Aorta (tissue), 5 donors: ENCODE results near the gene CCDC117. TPM values are rescaled to one million over a fixed set of nuclear protein-coding genes. Genes with fewer than 3 reads are reported as not detected.
A peak's percentile ranks its signal among the peaks of the same experiment; 100 is the strongest.
"Not testable (repeated sequence)": the region's sequence is repeated elsewhere in the genome, so short reads cannot be mapped to it uniquely, and the experiment has no call there.

Experiments
- ATAC-seq: fragments of 200-7000 bp; cut with Tn5 transposase; one replicate; pipeline ENCODE4 v1.9.1; 2022; ENCODE audit warnings: moderate library complexity; ENCODE audit not compliant: low FRiP score
- DNase-seq, 2 donors: peaks; one replicate each; pipeline ENCODE4 v3.0.0-alpha.2; 2020
- H3K27ac ChIP-seq, 2 donors: one replicate each; pipeline ENCODE4 v1.5.1; 2013; ENCODE audit warnings: low read length in 2 of 2, mild to moderate bottlenecking in 2 of 2, moderate library complexity in 2 of 2, control low read depth in 1 of 2, inconsistent platforms in 1 of 2, low read depth in 1 of 2
- H3K27me3 ChIP-seq, 2 donors: one replicate each; pipeline ENCODE4 v1.6.1; 2013; ENCODE audit warnings: control low read depth in 1 of 2, low read length in 1 of 2, mild to moderate bottlenecking in 1 of 2, moderate library complexity in 1 of 2; ENCODE audit not compliant: insufficient read depth in 2 of 2, control insufficient read depth in 1 of 2
- H3K36me3 ChIP-seq, 2 donors: one replicate each; pipeline ENCODE4 v1.6.1; 2013; ENCODE audit warnings: control low read depth in 1 of 2, low read length in 1 of 2, mild to moderate bottlenecking in 1 of 2; ENCODE audit not compliant: insufficient read depth in 2 of 2, control insufficient read depth in 1 of 2
- H3K4me1 ChIP-seq, 2 donors: one replicate each; pipeline ENCODE4 v1.6.1; 2013; ENCODE audit warnings: low read length in 2 of 2, control low read depth in 1 of 2, mild to moderate bottlenecking in 1 of 2, moderate library complexity in 1 of 2; ENCODE audit not compliant: insufficient read depth in 2 of 2, control insufficient read depth in 1 of 2
- H3K4me3 ChIP-seq, 2 donors: one replicate each; pipeline ENCODE4 v1.5.1; 2013; ENCODE audit warnings: low read length in 2 of 2, control low read depth in 1 of 2, mild to moderate bottlenecking in 1 of 2
- H3K9me3 ChIP-seq: one replicate; pipeline ENCODE4 v1.6.1; 2013; ENCODE audit warnings: mild to moderate bottlenecking, low read length; ENCODE audit not compliant: control insufficient read depth
- WGBS, 2 donors: extraction: QIAGEN DNeasy Blood & Tissue Kit; methylation state at CpG; one replicate each; pipeline ENCODE4 v1.1.7; 2013; 5-methylcytosine and 5-hydroxymethylcytosine counted together
- intact Hi-C, 2 donors: fragments of 100-400 bp; cut with DNase I; formaldehyde crosslinking; loops; one replicate each; pipeline versions ENCODE4 v1.14.2 to v1.15.0; 2022
- polyA plus RNA-seq, 2 donors: library from polyadenylated mRNA; stranded (reverse); fragments of 200-250 nt; gene quantifications; one replicate each; pipeline ENCODE4 v1.2.3, GENCODE V29; 2013
- total RNA-seq, 2 donors: library from RNA; stranded (reverse); fragmentation: NEBNext Ultra II Directional; extraction: Animal tissue kit (Norgen Biotek cat#: 25700); gene quantifications; one replicate each; pipeline ENCODE4 v1.2.1, GENCODE V29; 2021
- donor health status: healthy with polysubstance abuse.
- donor health status: Bipolar disorder and iron deficiency.
- donor health status: DM: no; HTN: no; CAD: no.
- donor health status: DM: no; HTN: no; CAD: no.
- donor health status: DM: yes; HTN: yes; CAD: no.

CCDC117 gene
- total and polyA plus RNA-seq, 4 donors: 6.7 to 26.9 (median 15.0) TPM

DNA sequence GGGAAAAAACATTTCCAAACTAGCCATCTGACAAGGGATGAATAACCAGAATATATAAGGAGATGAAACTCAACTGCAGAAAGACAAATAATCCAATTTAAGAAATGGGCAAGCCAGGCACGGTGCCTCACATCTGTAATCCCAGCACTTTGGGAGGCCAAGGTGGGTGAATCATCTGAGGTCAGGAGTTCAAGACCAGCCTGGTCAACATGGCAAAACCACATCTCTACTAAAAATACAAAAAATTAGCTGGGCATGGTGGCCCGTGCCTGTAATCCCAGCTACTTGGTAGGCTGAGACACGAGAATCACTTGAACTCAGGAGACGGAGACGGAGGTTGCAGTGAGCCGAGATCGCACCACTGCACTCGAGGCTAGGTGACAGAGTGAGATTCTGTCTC lies 33.6 kb upstream of the CCDC117 start:
- H3K9me3 ChIP-seq, H3K27ac ChIP-seq, ATAC-seq, H3K4me1 ChIP-seq, H3K4me3 ChIP-seq, H3K27me3 ChIP-seq, intact Hi-C loops, H3K36me3 ChIP-seq: not testable (repeated sequence)
- 89% methylated on average over 8 of the region's 8 CpGs for WGBS, 2 donors
- DNase-seq: peak in 1 of 2 donors; percentile 31

DNA sequence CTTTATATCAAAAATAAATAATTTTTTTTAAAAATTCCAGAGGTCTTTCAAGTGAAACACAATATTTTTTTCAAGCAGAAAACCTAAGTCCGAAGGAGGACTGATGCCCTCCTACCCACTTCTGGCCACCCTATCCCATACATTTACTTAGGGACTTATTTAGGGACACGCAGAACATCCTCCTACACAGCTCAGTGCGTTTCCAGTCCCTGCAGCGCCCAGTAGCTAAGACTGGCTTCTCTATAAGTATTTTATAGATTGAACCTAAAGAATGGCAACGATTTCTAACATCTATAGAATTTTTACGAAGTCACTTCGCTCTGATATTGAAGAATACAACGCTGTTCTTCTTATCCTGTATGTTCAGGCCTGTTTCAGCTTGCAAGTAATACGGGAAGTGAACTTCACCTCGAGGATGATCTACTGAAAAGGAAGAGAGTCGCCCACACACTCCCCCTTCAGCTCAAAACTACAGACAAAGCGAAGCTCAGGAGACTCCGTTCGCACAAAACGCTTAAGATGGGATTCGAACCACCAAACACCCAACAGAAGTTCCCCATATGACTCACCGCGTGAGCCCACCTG lies 31.2 kb upstream of the CCDC117 start:
- Histone ChIP-seq H3K27ac (no peak overlapping the region), H3K36me3 (peaks cover 3 to 4% of the 10 kb centered on the region in 2 donors), H3K4me1 (no peaks in the 10 kb centered on the region), H3K27me3 (no peaks in the 10 kb centered on the region), H3K9me3 (no peaks in the 10 kb centered on the region), H3K4me3 (peak overlapping the region in 1 of 2 donors; percentile 50)
- WGBS, 2 donors: 4 to 7% methylated on average over 18 of the region's 18 CpGs
- DNase-seq (peak in 1 of 2 donors; percentile 15), ATAC-seq (no peak)
- intact Hi-C loops: no loop called here

DNA sequence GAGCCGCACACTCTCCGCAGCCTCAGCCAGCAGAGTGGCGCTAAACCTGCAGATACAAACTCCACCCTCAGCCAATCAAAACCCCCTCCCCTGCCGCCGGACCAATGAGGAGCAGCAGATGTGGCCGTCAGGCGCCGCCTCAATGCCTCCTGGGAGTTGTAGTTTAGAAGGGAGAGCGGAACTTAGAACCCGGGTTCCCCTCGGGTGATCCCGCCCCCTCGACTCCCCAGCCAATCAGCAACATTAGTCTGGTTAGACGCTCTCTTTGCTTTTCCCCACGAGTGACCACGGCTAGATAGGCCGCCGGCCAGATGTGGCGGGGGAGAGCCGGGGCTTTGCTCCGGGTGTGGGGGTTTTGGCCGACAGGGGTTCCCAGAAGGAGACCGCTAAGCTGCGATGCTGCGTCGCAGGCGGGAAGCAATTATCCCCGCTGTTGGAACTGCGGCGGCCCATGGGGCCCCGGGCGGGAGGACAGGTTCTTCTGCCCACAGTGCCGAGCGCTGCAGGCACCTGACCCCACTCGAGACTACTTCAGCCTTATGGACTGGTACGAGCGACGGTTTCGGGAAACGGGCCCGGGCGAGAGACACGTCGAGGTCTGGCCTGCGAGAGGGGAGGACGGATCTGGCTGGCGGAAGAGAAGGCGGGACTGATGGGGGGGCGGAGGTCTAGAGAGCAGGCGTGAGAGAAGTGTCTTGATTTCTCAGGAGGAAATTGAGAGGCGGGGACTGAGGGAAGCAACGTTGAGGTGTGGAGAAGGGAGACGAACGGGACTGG lies 30.5 kb upstream of the CCDC117 start, which contains the start of the genes CHEK2 and HSCB:
TSS of gene CHEK2 (minus strand) at position 36 of the 777 bp plus-strand sequence. CDS start 7,099 bp downstream, outside the sequence.
TSS of gene HSCB (plus strand) at position 255 of the 777 bp plus-strand sequence. CDS start at position 312, 57 bp downstream.
- intact Hi-C loops: loop anchor here in 1 of 2 donors (1.0 kb wide), 1 partner anchor 57 kb away; no protein-coding TSS in a partner anchor
- H3K27me3 ChIP-seq: no peaks in the 10 kb centered on the region
- ATAC-seq (peak; percentile 99), DNase-seq (peak; percentile 98 to 99)
- 0% methylated on average over 54 of the region's 54 CpGs for WGBS, 2 donors
- no peaks in the 10 kb centered on the region for H3K4me1 ChIP-seq
- peak within 1 kb of the TSS; percentile 70 to 94 for H3K27ac ChIP-seq
- no peaks in the 10 kb centered on the region for H3K9me3 ChIP-seq
- peak within 1 kb of the TSS; percentile 62 to 64 for H3K4me3 ChIP-seq
- peaks cover 3 to 5% of the 10 kb centered on the region in 2 donors for H3K36me3 ChIP-seq

DNA sequence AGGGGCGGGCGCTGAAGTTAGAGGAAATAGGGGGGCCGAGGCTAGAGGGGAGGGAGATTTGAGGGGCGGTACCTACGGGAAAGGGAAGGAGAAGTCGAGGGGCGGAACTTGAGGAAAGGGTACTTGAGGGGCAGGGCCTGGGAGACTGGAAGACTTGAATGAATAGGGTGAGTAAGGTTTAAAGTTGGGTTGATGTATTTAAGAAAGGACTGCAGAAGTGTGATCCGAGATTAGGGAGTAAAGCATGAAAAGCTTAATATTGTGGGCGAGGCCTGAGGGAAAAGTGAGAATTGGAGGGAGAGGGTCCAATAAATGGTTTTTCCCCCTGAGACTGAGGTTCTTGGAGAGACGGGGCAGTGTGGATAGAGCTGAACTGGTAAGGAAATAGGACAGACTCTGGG lies 29.9 kb upstream of the CCDC117 start:
- Histone ChIP-seq H3K36me3 (peaks cover 3 to 5% of the 10 kb centered on the region in 2 donors), H3K4me1 (no peaks in the 10 kb centered on the region), H3K4me3 (peak overlapping the region; percentile 30 to 49), H3K9me3 (no peaks in the 10 kb centered on the region), H3K27me3 (no peaks in the 10 kb centered on the region), H3K27ac (peak overlapping the region in 1 of 2 donors; percentile 94)
- DNase-seq (no peak), ATAC-seq (no peak)
- WGBS, 2 donors: 1 to 2% methylated on average over 10 of the region's 10 CpGs
- intact Hi-C loops: loop anchor here in 1 of 2 donors (1.0 kb wide), 1 partner anchor 57 kb away; no protein-coding TSS in a partner anchor

DNA sequence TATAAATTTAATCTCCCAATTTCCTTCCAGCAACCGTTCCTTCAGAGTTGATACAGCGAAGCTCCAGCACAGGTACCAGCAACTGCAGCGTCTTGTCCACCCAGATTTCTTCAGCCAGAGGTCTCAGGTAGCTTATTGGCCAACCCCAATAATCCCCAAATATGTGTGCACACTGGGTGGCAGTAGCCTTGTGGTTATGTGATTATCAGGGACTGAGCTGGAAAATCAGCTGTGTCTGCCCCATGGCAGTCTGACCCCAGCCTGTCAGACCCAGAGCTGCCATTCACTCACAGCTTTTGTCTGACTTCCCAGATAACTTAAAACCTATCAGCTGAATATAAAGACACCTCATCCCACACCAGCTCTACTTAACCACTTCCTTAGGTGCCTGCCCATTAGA lies 28.6 kb upstream of the CCDC117 start:
- H3K36me3 ChIP-seq: peaks cover 3 to 5% of the 10 kb centered on the region in 2 donors
- WGBS, 2 donors: 94 to 97% methylated on average over 3 of the region's 3 CpGs
- H3K9me3 ChIP-seq: no peaks in the 10 kb centered on the region
- no peak for ATAC-seq
- intact Hi-C loops: no loop called here
- peak in 1 of 2 donors; percentile 3 for DNase-seq
- no peaks in the 10 kb centered on the region for H3K27me3 ChIP-seq
- no peaks in the 10 kb centered on the region for H3K4me1 ChIP-seq
- no peak overlapping the region for H3K27ac ChIP-seq
- H3K4me3 ChIP-seq: no peak overlapping the region

DNA sequence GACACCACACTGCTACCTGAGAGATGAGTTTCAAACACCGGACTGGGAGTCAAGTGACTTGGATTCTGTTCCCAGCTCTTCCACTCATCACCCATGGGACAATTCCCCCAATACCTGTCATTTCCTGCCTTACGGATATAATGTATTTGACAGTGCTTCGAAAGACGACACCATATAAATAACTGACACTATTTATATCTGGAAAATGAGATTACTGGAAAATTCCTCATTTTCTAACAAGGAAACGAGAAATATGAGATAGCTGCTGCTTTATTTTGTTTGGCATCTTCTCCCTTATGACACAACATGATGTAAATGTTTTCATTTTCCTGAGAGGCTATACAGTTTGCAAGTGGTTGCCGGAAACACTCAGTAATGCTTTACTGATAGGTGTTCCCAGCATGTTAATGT lies 22.0 kb upstream of the CCDC117 start:
- DNase-seq: no peak
- Histone ChIP-seq H3K4me3 (no peak overlapping the region), H3K27me3 (no peaks in the 10 kb centered on the region), H3K36me3 (peaks cover 0 to 5% of the 10 kb centered on the region in 2 donors), H3K9me3 (no peaks in the 10 kb centered on the region), H3K27ac (no peak overlapping the region), H3K4me1 (no peaks in the 10 kb centered on the region)
- no peak for ATAC-seq
- WGBS, 2 donors: 6 to 11% methylated on average over 6 of the region's 6 CpGs
- intact Hi-C loops: no loop called here

DNA sequence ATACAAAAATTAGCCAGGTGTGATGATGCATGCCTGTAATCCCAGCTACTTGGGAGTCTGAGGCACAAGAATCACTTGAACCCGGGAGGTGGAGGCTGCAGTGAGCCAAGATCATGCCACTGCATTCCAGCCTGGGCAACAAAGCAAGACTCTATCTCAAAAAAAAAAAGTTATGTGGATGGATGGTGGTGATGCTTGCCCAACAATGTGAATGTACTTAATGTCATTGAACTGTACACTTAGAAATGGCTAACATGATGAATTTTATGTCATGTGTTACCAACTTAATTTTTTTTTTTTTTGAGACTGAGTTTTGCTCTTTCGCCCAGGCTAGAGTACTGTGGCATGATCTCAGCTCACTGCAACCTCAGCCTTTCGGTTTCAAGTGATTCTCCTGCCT lies 18.0 kb upstream of the CCDC117 start:
- WGBS, 2 donors: 91 to 92% methylated on average over 3 of the region's 3 CpGs
- intact Hi-C loops, H3K27me3 ChIP-seq, H3K4me1 ChIP-seq, DNase-seq, H3K4me3 ChIP-seq, H3K9me3 ChIP-seq, H3K27ac ChIP-seq, H3K36me3 ChIP-seq, ATAC-seq: not testable (repeated sequence)

DNA sequence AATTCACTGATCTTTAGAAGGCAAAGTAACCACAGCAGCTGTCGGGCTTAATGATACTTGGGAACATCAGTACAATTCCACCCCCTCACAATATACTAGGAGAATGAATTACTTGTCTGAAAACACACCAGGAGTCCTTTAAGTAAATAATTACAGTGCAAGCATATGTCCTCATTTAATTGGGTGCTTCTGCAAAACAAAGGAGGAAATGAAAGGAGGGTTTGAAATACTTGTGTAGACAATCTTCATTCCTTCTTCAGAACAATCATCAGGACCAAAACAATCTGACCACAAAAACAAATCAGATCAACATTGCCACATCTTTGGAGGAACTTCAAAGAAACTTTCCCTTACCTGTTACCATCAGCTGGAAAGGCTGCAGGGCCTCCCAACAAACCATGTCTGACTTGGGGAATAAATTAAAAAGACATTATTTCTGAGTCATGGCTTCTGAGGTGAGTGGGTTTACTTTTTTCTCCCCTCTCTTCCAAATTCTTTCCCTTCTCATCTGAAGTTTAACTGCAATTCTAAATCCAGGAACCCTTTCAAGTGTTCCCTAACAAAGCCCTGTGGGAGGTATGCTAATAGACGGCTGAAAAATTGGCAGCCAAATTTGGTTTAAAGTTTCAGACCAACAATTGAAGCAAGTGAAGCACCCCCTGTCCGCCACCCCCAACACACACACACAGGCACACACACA lies 12.5 kb upstream of the CCDC117 start:
- 67 to 73% methylated on average over 3 of the region's 3 CpGs for WGBS, 2 donors
- H3K4me1 ChIP-seq: no peaks in the 10 kb centered on the region
- no peak for DNase-seq

More for the DNA sequence above, 12.5 kb upstream of the CCDC117 start:
- ATAC-seq: no peak
- no peaks in the 10 kb centered on the region for H3K36me3 ChIP-seq
- intact Hi-C loops: no loop called here
- no peaks in the 10 kb centered on the region for H3K27me3 ChIP-seq
- no peak overlapping the region for H3K4me3 ChIP-seq
- H3K27ac ChIP-seq: no peak overlapping the region
- H3K9me3 ChIP-seq: no peaks in the 10 kb centered on the region
